Measurements from ENCODE around the gene MRPS12. TPM values are rescaled to one million over a fixed set of nuclear protein-coding genes. Genes with fewer than 3 reads are reported as not detected.

The MRPS12 gene
- total and polyA plus RNA-seq, 11 donors, result 45.7 to 115 (median 54.4) TPM

- intact Hi-C loops (cut with DNase I), result loop anchor here in 1 of 10 donors (10.0 kb wide), 1 partner anchor 342 kb away; no protein-coding TSS in a partner anchor
- H3K4me3 ChIP-seq, result no peak overlapping the region
- H3K27me3 ChIP-seq, result peaks cover 0 to 11% (median 0%) of the 10 kb centered on the region in 9 donors
- H3K27ac ChIP-seq, result no peak overlapping the region
- H3K4me1 ChIP-seq, result peaks cover 3 to 12% (median 8%) of the 10 kb centered on the region in 12 donors
- TF ChIP-seq, protein P1, sequence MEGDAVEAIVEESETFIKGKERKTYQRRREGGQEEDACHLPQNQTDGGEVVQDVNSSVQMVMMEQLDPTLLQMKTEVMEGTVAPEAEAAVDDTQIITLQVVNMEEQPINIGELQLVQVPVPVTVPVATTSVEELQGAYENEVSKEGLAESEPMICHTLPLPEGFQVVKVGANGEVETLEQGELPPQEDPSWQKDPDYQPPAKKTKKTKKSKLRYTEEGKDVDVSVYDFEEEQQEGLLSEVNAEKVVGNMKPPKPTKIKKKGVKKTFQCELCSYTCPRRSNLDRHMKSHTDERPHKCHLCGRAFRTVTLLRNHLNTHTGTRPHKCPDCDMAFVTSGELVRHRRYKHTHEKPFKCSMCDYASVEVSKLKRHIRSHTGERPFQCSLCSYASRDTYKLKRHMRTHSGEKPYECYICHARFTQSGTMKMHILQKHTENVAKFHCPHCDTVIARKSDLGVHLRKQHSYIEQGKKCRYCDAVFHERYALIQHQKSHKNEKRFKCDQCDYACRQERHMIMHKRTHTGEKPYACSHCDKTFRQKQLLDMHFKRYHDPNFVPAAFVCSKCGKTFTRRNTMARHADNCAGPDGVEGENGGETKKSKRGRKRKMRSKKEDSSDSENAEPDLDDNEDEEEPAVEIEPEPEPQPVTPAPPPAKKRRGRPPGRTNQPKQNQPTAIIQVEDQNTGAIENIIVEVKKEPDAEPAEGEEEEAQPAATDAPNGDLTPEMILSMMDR (IDR thresholded peaks at IDR 0.05), result no peak
- no peak for TF ChIP-seq POLR2A (IDR thresholded peaks at IDR 0.05)
- ATAC-seq (no peak), DNase-seq (no peak)
- no peaks in the 10 kb centered on the region for H3K9me3 ChIP-seq
- peaks cover 0 to 6% (median 0%) of the 10 kb centered on the region in 9 donors for H3K36me3 ChIP-seq
- WGBS, 4 donors, result 86 to 92% (median 90%) methylated on average over 4 to 11 of the region's 11 CpGs
These were observed 15.7 kb downstream of the MRPS12 start for GRCh38 chr19:38946229-38947010.

DNA sequence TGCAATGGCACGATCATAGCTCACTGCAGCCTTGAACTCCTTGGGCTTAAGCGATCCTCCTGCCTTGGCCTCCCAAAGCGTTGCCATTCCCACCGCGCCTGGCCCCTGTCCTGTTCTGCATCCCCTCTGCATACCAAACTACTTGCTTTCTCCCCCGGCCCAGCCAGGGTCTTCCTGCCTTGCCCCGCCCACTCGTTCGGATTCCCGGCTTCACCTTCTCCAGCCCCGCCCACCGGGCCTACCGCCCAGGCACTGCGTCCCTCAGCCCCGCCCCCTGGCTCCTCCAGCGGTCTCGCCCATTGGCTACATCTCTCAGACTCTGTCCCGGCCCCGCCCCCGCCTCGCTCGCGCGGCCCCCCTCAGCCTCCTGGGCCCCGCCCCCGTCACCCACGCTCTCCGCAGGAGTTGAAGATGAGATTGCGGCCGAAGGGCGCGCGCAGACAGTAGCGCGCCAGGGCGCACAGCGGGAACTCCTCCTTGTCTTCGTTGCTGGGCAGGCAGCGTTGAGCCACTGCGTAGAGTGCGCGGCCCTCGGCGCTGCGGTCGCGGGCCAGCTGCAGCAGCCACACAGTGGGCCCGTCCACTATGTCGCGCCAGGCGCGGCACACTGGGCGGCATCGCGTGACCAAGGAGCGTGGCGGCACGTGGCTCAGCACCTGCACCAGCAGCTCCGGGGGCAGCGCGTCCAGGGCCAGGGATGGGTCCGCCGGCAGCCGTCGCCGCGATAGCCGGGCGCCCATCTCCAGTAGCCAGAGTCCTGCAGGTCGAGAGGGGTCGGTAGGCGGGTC, 19.0 kb downstream of the MRPS12 start:
- Histone ChIP-seq H3K9me3 (no peaks in the 10 kb centered on the region), H3K27me3 (peaks cover 0 to 11% (median 0%) of the 10 kb centered on the region in 9 donors), H3K27ac (no peak overlapping the region), H3K4me1 (peaks cover 3 to 12% (median 8%) of the 10 kb centered on the region in 12 donors), H3K36me3 (peaks cover 0 to 6% (median 0%) of the 10 kb centered on the region in 9 donors), H3K4me3 (peak overlapping the region in 11 of 12 donors; percentile 9 to 50 (median 44))
- ATAC-seq (peak; percentile 90 to 98 (median 96)), DNase-seq (peak; percentile 85 to 93 (median 90))
- WGBS, 4 donors, result 5 to 10% (median 8%) methylated on average over 27 to 72 of the region's 72 CpGs
- intact Hi-C loops (cut with DNase I), result loop anchor here in 4 of 10 donors (5.0 to 10.0 kb wide), 4 partner anchors 345 to 535 kb away; partner anchors contain the start of gene LRFN1 (in 1 of the 4)
- TF ChIP-seq POLR2A (IDR thresholded peaks at IDR 0.05), result no peak
- TF ChIP-seq, protein P1 (IDR thresholded peaks at IDR 0.05), result no peak

- no peak for ATAC-seq
- Histone ChIP-seq H3K4me3 (no peak overlapping the region), H3K36me3 (peaks cover 0 to 6% (median 0%) of the 10 kb centered on the region in 9 donors), H3K4me1 (peaks cover 3 to 12% (median 8%) of the 10 kb centered on the region in 12 donors), H3K27me3 (peaks cover 0 to 11% (median 0%) of the 10 kb centered on the region in 9 donors), H3K27ac (no peak overlapping the region), H3K9me3 (no peaks in the 10 kb centered on the region)
- WGBS, 4 donors, result 63 to 96% (median 83%) methylated on average over 3 of the region's 3 CpGs
- intact Hi-C loops (cut with DNase I), result loop anchor here in 3 of 10 donors (5.0 to 10.0 kb wide), 3 partner anchors 374 to 536 kb away; partner anchors contain the start of gene LRFN1 (in 1 of the 3)
- DNase-seq, result no peak
- TF ChIP-seq, protein P1 (IDR thresholded peaks at IDR 0.05), result no peak
- no peak for TF ChIP-seq POLR2A (IDR thresholded peaks at IDR 0.05)
These were observed 20.4 kb downstream of the MRPS12 start for GRCh38 chr19:38951187-38951586.
